DMS114 treated with DMSO at 0.1 percent for 48 hours (cell line): ENCODE data around the gene QRICH1.

Source experiments
- DNase-seq: peaks from one replicate; lab custom pipeline; 2025; ENCODE audit not compliant: unreplicated experiment; lab: John Stamatoyannopoulos, UW

The QRICH1 gene, protein sequence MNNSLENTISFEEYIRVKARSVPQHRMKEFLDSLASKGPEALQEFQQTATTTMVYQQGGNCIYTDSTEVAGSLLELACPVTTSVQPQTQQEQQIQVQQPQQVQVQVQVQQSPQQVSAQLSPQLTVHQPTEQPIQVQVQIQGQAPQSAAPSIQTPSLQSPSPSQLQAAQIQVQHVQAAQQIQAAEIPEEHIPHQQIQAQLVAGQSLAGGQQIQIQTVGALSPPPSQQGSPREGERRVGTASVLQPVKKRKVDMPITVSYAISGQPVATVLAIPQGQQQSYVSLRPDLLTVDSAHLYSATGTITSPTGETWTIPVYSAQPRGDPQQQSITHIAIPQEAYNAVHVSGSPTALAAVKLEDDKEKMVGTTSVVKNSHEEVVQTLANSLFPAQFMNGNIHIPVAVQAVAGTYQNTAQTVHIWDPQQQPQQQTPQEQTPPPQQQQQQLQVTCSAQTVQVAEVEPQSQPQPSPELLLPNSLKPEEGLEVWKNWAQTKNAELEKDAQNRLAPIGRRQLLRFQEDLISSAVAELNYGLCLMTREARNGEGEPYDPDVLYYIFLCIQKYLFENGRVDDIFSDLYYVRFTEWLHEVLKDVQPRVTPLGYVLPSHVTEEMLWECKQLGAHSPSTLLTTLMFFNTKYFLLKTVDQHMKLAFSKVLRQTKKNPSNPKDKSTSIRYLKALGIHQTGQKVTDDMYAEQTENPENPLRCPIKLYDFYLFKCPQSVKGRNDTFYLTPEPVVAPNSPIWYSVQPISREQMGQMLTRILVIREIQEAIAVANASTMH

GRCh38 chr3:49093853-49094767 lies at the start of gene QRICH1:
QRICH1 (minus strand) TSS chr3:49094071; CDS start chr3:49077017, 17,054 bp downstream.
- peak; percentile 92 for DNase-seq

DNA sequence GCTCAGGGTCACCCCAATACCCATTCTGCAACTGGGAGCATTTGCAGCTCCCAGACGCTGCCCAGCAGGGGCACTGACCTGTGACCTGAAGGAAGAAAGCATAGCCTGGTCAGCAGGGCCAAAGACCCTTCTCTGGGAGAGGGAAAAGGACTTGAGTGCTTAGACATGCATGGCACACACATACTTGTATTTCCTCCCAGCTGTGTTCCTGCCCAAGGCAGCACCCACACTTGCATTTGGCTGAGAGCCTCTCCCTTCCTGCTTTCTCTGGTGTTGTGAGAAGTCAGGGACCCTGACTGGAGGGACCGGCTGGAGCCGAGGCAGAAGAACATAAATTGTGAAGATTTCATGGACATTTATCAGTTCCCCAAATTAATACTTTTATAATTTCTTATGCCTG lies 46.2 kb upstream of the QRICH1 start:
- DNase-seq, result no peak

- DNase-seq, result no peak
Observed at GRCh38 chr3:49135499-49135898, 41.6 kb upstream of the QRICH1 start.

GRCh38 chr3:49134471-49135265 lies 40.8 kb upstream of the QRICH1 start:
- no peak for DNase-seq

DNA sequence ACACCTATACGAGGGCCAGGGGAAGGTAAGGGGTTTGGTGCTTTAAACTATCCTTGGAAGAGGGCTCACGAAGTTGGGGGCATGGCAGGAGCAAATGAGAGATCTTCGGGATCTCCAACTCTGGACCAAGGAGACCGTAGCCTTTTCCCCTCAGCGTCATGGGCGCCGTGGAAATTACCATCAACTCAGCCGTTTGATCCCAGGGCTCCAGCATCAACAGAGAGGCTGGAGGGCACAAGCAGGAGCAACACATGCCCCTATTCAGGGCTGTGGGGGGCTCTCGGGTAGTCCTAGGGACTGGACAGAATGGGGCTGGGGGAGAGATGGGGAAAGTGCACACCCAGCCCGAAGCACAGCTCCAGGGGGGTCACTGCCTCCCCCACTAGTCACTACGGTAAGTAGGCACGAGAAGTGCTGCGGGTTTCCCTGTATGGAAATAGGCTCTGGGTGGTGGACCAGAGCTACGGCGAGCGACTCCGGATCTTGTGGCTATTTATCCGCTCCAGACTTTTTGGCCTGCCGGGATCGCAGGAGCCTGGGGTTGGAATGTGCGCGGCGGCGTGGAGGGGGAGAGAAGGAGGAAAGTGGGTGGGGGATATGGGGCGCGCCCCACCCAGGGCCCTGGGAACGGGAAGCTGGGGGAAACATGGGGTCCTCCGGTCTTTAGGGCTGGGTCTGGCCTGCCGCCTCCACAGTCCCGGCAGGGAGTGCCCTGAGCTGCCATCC lies 39.5 kb upstream of the QRICH1 start:
- peak; percentile 76 for DNase-seq

DNA sequence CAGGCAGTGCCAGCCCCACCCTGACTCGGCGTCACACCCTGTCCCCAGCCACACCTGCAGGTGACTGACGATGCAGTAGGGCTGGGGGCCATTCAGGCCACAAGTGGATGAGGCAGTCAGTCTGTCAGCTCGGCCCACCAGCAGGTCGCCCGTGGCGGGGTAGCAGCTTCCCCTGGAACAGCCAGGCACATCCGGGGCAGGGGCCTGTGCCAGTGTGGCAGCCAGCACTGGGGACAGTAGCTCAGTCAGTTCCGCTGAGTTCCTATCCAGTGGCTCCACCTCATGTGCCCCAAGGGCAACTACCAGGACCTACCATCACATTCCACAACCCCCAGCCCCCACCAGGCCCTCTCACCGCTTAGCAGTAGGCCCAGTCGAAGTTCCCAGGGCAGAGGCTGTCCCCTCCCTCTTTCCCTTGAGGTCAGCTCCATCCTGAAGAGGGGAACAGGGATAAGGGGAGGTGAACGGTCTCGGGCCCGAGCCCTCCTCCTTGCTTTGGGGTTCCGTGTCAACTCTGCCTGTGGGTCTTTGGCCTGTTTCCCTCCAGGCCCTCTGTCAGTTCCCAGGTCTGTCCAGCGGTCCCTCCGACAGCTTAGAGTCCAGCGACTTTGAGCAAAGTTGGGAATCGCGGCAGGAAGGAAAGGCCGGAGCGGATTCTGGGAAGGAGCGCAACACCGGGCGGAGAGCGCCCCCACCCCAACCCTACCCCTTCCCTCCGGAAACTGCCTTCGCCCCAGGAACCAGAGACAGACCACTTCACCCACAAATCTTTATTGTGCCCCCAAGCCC lies 38.8 kb upstream of the QRICH1 start, which contains the start of gene LAMB2:
LAMB2 (minus strand) TSS at position 614 of the 789 bp plus-strand sequence; CDS start at position 431, 183 bp downstream.
- peak; percentile 38 for DNase-seq

DNA sequence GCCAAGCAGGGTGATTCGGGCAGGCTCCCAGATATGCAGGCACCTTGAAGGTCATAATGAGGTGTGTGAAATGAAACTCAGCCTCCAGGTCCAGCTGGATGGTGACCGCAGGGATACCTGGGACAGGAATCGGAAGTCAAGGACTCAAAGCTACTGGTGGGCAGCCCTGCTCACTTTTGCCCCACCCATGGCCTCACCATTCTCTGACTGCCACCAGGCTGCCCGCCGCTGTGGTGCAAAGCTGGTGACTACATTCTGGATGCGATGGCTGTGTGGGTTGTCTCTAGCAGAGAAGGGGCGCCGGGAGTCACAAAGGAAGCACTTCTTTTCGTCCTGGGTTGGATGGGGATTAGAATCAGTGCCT lies 38.2 kb upstream of the QRICH1 start:
- no peak for DNase-seq

GRCh38 chr3:49131576-49131975 lies 37.7 kb upstream of the QRICH1 start:
- no peak for DNase-seq

- no peak for DNase-seq
Observed at GRCh38 chr3:49131040-49131439, 37.2 kb upstream of the QRICH1 start.

- no peak for DNase-seq
Observed at GRCh38 chr3:49124991-49125670, 31.3 kb upstream of the QRICH1 start.

GRCh38 chr3:49124203-49124602 lies 30.3 kb upstream of the QRICH1 start:
- DNase-seq, result no peak

GRCh38 chr3:49123687-49124086 lies 29.8 kb upstream of the QRICH1 start:
- no peak for DNase-seq

- DNase-seq, result no peak
Observed at GRCh38 chr3:49122886-49123545, 29.1 kb upstream of the QRICH1 start.

DNA sequence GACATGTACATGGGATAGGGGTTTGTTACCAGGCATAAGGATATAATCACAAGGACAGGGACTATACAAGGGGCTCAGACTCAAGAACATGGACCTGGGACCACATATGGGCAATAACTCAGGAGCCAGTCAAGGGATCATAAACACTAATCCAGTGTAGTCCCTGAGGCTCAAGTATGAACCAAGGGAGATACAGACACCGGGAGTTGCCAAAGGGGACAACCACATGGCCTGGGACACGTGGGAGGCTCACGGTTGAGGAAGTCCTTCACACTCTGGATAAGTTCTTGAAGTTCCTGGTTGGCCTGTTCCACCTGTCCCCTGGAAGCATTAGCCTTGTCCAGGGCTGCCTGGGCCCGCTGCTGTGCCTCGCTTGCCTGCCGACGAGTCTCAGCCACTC lies 28.6 kb upstream of the QRICH1 start:
- DNase-seq, result no peak

DNA sequence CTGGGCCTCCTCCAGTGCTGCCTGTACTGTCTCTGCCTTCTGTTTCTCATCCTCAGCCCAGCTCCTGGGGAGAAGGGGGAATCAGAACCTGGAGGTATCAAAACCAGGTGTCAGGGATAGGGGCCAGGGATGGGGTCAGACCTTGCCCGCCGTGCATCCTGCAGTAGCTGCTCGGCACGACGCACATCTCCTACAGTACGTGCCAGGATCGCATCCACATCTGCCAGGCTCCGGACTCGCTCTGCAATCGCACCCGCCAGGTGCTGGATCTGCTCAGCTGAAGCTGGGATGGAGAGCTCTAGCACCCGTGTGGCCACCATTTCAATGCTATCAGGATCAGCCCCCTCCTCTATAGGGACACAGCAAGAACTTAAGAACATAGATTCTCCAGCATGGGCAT lies 28.2 kb upstream of the QRICH1 start:
- no peak for DNase-seq

GRCh38 chr3:49121132-49121736 lies 27.4 kb upstream of the QRICH1 start:
- no peak for DNase-seq

GRCh38 chr3:49120438-49121131 lies 26.7 kb upstream of the QRICH1 start, which contains the start of gene USP19:
USP19 (minus strand) TSS chr3:49120823; CDS start chr3:49119145, 1,678 bp downstream.
- peak; percentile 64 for DNase-seq
